NCI-H2227 (cell line): ENCODE measurements around the gene ACSL6.
A peak's percentile ranks its signal among the peaks of the same experiment; 100 is the strongest.

Experiments
- DNase-seq: peaks from one replicate; lab custom pipeline; 2025; ENCODE audit not compliant: unreplicated experiment; lab: John Stamatoyannopoulos, UW

Gene ACSL6

DNA sequence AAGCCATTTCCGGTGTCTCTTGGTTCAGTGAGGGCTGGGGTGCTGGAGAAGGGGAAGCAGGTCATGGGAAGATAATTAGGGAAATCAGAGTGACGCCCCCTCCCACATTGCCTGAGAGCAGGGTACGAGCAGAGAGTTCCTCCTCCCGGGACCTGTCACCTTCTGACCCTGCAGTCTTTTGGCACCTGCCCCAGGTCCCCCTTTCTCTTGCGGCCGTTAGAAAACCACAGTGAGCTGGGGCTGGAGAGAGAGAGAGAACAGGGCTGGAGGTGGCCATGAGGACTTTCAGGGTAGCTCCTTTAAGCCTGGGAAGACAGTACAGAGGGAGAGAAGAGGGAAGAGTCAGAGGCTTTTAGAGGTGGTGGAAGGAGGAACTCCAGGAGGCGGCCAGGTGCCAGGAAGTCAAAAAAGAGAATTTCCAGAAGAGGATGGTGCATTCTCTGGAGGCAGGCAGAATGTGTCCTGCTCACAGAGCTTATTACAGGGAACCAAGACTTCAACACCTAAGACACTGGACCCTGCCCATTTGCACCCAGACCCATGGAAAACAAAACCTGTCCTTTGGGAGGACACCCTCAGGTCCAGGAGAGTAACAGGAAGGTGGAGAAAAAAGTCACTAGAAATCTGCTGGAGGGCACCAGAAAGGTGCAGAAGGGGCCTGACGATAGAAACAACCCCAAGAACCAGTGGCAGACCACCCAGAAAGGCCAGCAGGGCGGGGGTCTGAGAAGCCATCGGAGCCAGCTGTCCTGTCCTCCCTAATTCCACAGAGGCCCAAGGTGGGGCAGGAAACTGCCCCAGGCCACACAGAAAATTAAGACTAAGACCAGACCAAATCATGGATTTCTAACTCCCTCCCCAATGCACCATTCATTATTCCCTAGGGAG lies 6.5 kb upstream of the ACSL6 start:
- no peak for DNase-seq

DNA sequence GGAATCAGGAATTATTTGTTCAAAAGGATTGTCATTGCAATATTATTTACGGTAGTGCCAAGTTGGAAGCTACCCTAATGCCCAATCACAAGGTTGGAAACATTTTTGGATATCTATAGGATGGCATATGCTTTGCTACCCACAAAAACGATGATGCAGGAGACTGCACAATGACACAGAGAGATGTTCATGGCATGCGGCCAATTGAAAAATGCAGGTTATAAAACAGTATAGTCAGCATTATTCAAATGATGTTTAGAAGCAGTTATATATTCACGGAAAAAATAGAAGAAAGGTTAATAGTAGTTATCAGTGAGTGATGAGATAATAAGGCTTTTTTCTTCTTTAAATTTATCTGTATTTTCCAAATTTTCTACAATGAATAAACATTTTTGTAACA lies 5.9 kb upstream of the ACSL6 start:
- DNase-seq = no peak

DNA sequence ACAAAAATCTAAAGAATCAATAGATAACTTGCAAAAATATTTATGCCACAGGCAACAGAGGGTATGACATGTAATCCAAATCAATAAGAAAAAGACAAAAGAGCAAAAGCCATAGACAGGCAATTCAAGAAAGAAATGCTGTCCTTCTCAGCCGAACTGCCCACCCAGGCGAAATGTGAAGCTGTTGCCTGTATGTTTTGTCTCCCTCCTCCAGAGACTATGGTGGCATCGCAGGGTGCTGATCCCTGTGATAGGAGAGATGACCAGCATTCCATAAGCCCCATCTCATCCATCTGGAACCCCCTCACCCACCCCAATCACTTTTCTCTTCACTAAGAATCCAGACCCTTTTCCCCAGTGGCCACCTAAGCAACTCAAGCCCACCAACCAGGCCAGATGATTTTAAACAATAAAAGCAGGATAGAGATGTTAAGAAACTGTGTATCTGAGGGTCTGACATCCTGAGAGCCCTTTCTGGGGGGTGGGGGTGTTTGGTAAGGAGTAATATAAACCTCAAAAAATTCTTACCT lies 5.3 kb upstream of the ACSL6 start:
- no peak for DNase-seq

DNA sequence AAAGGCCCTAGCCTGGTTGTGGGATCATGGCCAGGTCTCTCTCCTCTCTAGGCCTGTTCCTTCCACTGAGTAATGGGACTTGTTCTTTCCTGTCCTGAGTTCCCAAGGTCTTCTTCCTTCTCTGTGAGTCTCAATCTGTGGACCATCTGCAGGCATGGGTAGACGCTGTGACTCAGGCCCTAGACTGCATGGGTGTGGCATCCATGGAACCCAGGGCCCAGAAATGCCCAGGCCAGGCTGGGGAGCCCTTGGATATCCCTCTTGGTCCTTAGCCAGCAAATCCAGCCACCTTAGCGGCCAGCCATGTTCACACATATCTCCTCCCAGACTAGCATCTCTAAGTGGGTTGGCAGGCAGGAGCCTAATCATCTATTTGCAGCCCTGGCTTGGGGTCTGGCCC lies 2.3 kb upstream of the ACSL6 start:
- no peak for DNase-seq

DNA sequence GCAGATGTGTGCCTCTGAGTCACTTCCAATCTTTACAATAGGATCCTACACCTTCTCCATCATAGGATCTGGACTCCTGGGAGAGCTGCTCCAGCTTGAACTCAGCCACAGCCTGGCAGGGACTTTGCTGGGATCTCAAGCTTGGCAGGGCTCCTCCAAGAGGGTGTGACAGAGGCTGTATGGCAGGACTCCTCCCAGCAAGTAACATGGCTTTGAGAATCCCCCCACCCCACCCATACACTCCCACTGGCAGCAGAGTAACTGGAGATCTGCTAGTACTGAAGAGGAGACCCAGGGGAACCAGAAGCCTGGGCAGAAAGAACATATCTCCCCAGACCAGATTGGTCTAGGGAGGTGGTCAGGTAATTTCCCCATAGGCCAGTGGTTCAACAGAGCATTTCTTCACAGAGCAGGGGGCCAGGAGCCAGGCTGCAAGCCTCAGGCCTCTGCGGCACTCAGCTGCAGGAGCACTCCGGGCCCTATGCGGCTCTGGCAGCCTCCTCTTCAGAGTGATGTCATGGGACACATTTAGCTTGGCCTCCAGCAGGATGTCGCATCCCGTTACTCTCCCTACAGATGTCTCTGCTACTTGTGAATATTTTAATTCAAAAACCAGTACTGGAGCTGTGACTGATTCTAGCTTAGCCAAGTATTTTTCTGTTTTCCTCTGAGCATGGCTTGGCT lies 1.7 kb upstream of the ACSL6 start:
- DNase-seq = no peak

DNA sequence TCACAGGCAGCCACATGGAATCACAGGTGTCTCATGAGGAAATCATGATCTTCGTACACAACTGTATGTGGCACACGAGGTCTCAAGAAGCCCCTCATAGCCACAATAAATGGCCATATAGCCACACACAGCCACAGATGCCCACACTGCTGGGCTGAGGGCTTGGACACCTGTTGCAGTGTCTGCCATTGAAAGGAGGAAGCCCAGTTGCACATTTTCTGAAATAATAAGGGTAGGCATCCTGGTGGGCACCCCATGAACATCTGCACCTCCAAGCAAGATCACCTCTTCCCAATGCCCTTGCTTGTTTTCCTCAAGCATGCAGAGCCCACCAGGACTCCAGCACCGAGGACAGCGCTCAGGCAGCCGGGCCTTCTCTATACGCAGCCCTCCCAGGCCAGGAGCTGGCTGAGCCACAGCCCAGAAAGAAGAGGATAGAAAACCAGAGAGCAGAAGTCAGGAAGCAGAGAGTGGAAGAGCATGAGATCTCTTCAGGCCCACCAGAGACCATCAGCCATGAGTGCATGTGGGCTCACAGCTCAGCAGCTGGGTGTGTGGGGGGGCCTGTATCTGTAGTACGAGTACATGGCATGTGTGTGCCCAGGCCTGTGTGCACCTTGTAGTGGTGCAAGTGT lies 1.0 kb upstream of the ACSL6 start:
- DNase-seq = no peak

DNA sequence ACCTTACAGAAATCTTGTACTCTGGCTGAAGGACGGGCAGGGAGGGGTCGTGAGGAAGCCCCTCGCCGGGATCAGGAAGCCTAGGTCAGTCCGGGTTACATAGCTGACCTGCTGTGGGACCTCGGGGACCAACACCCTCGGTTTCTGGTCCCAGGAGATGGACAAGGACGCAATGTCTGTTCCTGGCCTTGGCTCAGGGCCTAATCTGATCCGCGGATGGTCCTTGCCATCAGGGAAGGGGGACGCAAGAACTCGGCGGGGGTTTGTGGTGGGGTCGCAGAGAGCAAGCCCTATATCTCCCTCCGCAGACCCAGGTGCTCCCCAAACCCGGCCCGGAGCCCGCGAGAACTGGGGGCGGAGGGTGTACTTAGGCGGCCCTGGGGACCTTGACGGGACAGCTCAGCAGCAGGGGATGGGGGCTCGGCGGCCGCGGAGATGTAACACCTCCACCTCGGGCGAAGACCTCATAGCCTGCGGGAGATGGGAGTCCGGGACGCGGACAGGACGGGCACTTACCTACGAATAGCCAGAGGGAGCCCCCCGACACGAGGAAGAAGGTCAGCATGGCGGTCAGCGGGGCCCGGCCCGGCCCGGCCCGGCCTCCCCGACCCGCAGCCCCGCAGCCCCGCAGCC lies 353 bp downstream of the ACSL6 start:
- DNase-seq = no peak

DNA sequence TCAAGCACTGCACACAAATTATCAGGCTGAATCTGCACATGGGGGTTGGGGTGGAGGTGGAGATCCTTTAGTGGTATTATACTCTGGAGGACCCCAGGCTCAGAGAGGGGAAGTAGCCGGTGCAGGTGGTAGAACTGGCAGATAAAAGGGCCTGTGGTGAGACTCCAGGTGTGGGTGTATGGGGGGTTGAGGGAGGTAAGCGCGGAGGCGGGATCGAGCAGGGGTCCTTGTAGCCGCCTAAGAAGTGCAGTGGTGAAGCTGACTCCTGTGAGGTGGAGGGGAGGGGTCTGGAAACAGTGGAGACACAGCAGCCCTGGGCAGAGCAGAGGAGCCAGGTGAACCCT lies 841 bp downstream of the ACSL6 start:
- no peak for DNase-seq

DNA sequence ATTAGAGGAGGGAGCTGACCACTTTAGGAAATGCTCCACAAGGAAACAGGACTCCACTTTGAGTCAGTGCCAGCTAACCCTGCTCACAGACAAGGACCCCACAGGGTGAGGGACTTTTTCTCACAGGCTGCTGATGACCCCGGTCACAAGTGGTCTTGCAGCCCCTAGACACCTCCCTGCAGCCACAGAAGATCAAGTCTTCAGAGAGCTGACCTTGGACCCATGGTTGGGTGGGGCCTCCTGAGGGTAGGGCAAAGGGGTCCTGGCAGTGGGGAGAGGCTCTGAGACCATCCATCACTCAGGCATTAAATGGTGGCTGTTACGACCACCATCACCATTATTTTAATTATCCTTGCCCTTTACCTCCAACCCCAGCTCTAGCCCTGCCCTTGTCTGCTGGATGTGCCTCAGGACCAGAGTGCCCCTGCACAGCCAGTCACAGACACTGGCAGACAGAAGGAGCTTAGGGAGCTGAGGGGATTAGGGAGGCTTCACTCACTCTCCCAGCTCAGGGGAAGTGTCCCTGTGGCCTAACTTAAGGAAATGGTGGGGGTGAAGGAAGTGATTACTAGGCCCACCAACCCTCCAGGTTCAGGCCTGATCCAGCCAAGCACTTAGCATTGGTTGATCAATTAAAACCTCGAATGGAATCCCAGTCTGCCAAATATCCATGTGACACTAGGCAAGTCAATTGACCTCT lies 1.6 kb downstream of the ACSL6 start:
- no peak for DNase-seq

DNA sequence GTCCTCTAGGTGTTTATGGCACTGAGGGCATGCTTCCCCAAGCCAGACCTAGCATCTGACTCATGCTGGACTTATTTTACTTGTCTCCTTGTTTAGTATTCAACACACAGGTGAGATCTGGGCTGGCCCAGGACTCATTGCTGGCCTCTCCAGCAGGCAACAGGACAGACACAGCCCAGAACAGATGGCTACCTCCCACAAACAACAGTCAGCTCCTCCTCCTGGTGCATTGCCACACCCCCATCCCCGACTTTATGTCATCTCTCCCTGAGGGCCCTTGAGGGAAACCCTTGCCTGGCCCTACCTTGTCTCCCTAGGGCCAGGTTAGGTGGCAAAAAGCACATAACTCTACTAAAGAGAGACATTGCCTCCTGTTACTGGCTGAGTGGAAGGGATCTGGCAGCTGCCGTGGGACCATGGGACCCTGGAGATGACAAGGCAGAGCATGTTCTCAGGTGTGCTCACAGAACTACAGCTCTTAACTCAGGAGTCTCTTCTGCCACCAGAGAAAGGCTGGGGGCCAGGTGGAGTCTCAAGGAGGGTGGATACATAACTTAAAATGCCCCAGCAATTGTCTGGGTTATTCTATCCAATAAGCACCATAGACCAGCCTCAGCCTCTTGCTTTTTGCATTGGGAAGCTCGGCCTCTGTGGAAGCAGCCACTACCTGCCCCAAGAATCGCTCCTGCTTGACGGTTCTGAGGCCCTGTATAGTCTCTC lies 2.3 kb downstream of the ACSL6 start:
- no peak for DNase-seq

DNA sequence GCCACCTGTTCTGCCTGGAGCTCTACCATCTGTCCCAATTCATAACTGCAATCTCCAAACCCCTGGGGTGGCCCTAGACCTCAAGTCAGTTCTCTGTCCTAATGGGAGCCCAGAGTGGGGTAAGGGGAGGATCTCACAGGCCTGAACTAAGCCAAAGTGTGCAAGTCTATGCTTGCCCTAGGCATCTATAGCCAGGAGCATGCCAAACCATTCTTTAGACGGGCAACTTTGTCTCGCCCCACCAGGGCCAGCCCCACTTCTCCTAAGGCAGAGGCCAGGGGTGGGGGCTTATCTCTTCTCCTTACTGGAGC lies 3.3 kb downstream of the ACSL6 start:
- no peak for DNase-seq

DNA sequence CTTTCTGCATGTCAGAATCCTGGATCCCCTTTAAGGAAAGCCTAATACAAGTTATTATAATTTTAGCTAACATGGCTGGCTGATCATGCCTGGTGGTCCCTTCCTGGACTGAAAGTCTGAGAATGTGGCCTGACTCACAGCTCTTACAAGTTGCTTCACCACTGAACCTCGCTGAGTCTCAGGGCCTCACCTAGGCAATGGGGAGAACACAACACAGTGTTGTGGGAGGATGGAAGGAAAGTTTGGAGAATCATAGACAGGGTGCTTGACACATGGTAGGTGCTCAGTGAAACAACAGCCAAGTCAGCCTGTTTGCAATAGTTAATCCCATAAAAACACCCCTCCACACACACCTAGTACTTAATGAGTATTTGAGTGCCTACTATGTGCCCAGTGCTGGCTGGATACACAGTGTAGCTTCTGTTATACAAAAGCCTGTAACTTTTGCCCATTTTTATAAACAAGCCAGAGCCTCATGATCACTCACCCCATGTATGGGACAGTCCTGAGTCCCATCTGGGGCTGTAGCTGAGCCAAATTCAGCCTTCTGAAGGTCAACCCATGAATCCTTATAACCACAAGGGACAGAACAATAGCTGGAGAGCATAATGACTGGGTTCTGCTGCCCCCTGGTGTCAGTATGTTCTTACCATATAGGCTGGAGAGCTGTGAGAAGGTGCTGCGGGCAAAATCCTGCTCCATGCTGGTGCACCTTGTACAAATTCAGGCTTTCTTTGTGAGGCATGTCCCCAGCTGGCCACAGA lies 3.9 kb downstream of the ACSL6 start:
- peak; percentile 79 for DNase-seq

DNA sequence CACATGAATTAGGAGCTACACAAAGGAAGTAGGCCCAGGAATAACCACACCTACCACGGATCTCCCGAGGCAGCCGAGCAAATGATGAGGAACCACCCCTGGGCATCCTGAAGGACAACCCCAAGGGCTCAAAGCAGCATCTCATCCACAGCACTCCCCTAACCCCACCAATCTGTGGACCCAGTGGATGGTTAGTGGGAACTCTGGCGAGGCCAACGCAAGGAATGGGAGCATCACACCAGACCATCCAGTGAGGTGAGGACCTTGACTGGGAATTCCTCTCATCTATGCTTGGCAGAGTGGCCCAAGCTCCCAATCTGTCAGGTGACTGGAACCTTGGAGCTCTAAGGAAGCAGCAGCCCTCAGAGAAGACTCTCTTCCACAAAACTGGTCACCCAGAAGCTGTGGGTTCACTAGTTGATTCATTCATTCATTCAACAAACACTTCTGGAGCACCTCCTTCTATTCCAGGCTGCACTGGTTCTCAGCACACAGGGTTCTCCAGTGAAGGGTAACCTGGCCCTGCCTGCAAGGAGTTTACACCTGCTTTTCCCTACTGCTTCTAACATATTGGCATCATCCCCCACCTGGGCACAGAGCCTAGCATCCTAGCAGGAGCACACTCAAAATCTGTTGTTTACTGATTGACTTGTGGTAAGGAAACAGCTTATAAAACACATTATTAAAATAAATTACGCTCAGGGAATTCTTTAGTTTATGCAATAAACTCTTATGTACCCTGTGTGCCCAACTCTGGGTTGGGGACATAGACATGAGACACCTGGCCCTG lies 4.9 kb downstream of the ACSL6 start:
- no peak for DNase-seq

DNA sequence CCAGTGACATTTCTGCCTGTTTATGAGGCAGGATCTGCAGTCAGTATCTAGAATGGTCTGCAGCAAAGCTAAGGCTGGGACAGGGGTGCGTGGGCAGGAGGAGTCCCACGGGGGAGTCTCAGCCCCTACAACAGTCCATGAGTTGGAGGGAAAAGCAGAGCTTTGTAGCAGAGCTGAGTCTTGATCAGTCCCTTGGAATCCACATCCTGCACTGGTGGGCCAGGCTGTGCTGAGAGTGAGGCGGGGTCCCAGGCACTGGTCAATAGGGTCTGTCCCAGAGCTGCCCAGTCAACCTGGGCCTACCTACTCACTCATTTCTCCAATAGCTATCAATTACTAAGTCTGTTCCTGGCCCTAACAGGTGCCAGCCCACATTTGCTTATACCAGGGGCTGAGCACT lies 5.9 kb downstream of the ACSL6 start:
- DNase-seq = no peak

DNA sequence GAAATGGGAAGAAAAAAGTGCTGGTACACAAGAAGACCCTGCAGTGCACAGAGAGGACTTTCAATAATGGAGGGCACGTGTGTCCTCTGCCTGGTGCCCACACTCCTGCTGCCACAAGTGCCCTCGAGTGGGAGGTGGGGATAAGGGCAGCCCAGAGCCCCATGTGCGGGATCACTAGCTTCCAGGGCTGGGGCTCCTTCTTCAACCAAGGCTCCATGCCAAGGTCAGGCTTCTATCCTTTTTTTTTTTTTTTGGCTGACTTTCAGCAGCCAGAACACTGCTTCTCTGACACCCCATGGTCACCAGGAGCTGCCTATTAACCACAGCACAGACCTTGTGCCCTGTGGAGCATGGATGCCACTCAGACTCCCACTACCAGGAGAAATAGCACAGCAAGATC lies 7.5 kb downstream of the ACSL6 start:
- no peak for DNase-seq

DNA sequence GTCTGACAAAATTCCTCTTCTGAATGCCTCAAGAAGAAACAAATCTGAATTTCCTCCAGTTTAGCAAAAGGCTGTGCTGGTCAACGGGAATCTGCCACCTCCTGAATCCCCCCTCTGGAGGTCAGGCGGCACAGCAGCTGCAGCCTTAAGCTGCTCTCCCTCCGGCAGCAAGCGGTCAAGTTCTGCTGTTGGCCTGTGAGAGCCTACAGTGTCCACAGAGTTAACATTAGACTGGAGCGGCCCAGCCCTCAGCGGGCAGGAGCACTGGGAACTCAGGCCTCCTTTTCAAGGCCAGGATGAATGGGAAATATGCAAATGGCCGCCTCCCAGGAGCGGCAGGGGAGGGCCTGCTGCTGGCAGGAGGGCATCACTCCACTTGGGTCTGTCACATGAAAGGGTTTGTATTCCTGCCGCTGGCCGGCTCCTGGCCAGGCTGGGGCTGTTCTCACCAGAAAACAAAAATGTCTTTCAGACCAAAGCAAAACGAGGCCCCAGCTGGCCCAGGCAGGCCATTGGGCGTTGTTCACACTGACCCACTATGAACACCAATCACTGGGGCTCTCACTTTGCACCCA lies 8.2 kb downstream of the ACSL6 start:
- DNase-seq = peak; percentile 23

DNA sequence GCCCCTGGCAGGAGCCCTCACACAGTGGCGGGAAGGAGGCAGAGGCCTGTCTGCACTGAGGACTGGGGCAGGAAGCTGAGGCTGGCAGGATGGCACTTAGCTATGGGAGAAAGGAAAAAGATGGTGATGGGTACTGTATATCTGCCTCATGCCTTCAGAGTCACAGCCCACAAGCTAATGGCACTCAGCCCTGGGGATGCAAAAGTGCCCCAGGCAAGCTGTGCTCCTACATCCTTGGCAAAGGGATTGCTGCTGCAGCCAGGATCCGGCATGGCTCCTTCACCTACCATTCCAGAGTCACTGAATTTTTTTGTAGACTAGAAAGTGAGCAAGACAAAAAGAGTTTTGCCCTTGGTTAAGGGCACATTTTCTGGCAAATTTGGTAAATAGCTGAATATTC lies 8.7 kb downstream of the ACSL6 start:
- DNase-seq = no peak
